CD4-positive, alpha-beta T cell treated with Interleukin-10 for 1 hour (primary cell): ENCODE data around the gene DYNC1LI1.
A peak's percentile ranks its signal among the peaks of the same experiment; 100 is the strongest.
"Not testable (repeated sequence)": the region's sequence is repeated elsewhere in the genome, so short reads cannot be mapped to it uniquely, and the experiment has no call there.

Experiments
- DNase-seq: peaks from one replicate; pipeline ENCODE4 v3.0.0-alpha.2; 2020

DYNC1LI1 gene

DNA sequence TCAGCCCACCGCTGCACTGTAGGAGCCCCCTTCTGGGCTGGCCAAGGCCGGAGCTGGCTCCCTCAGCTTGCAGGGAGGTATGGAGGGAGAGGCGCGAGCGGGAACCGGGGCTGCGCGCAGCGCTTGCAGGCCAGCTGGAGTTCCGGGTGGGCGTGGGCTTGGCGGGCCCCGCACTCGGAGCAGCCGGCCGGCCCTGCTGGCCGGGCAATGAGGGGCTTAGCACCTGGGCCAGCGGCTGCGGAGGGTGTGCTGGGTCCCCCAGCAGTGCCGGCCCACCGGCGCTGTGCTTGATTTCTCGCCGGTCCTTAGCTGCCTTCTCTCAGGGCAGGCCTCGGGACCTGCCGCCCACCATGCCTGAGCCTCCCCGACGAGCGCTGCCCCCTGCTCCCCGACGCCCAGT is 8.0 kb upstream of the DYNC1LI1 start:
- DNase-seq = not testable (repeated sequence)

DNA sequence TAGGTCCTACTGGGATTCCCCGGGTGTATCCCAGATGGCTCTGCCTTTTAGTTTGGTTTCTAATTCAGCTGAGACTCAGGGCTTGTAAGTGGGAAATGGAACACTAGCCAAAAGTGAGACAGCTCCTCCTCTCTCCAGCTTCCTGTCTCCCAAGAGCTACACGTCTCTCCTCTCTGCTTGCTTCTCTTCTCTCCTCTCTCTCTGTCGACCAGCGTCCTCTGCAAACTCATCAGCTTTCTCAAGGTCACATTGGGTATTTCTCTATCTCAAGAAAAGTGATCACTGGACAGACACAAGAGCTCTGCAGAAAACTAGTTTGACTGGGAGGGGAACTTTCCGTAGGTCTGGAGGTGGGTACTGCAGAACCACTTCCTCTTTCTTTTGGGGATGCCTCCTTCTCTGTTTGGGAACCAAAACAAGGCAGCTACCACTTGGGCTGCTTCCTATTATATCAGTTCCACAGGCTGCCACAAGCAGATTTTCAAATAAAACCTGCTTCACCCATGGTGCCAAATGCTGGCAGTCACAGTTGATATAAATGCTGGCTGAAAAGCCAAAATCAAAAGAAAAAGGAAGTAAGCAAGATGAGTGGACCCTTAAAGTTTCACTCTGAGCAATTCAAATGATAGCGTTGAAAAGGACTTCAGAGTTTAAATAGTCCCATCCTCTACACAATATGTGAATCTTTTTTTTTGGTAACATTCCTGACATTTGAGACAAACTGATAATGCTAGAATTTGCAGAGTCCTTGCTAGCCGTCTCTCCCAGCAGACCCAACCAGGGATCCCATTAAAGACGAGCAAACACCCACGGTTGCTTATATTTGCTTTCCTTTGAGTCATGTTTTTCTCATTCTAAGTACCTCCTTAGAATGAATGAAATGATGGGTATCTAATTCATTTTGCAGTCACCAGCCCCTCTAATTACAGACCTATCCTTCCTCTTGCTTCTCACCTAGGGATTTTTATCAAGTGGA is 7.2 kb upstream of the DYNC1LI1 start:
- DNase-seq = peak; percentile 18

DNA sequence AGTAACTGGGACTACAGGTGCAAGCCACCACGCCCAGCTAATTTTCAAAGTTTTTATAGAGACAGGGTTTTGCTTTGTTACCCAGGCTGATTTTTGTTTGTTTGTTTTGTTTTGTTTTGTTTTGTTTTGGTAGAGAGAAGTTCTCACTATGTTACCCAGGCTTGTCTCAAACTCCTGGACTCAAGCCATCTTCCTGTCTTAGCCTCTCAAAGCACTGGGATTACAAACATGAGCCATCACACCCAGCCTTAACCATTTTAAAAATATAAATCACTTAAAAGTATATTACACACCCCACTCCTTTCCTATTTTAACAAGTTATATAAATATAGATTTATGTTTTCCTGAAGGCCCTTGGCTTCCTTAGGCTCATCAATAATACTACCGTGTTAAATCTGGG is 6.5 kb upstream of the DYNC1LI1 start:
- DNase-seq = no peak

DNA sequence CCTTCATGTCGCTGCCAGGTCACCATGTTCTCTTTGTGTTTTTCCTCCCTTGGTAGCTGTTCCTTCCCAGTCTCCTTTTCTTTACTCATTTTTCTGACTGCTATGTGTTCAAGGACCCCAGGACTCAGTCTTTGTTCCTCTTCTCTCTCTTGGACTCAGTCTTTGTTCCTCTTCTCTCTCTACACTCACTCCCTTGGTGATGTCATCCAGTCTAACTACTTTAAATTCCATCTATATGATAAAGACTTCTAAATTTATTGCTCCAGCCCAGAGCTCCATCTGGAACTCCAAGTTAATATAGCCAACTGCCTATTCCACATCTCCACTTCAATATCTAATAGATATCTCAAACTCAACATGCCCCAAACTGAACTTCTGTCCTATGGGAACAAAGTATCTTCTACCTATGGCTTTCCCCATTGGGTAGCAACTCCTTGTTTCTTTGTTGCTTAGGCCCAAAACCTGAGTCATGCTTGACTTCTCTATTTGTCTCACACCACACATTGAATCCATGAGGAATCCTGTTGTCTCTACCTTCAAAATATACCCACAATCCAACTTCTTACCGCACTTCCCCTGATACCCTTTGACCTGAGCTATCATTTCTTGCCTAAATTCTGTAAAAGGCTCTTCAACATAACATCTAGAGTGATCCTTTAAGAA is 4.9 kb upstream of the DYNC1LI1 start:
- DNase-seq = no peak

DNA sequence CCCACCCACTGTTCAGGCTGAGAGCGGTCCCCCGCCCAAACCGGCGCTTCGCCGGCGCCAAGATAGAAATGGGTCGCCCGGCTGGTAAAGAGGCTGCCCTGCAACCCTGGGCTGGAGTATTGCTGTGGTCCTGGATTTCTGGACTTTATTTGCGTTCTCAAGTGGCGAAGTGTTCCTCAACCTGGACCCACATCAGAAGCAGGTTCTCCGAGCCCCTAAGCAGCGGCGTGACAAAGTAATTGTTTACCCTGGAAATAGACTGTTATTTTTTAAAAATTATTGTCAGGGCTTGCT is 481 bp upstream of the DYNC1LI1 start:
- no peak for DNase-seq

DNA sequence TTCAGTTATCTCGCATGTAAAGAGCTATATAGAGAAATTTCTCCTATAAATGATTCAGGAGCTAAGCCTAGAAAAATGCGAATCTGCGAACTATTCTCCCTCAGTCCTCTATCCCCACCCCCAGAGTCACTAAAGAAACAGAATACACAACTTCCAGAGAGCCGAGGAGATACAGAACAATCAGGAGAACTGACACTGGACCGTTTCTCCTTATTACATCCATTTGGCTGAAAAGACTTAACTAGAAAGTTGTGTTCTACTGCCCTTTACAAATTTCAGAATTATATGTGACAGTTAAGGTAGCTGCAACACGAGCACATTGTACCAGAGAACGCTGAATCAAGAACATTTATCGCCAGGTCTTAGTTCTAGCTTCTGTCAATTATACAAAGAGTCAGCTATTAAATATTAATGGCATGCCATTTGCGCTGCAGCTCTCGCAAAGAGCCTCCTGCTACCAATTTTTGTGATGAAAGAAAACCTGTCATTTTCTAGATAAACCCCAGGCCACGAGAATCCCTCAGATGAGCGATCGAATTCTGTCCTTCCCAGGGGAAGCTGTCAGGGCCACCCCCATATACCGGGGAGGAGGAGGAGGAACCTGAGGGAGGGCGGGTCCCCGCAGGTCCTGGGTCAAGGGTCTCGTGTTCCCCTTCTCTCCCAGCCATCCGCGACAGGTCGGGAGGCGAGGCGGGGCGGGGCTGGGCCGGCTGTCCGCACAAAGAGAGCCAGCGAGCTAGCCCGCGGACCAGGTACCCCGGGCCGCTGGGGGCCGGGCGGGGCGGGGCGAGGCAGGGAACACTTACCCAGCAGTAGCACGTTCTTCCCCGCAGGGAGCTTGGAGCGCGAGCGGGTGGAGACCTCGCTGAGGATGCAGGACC is 878 bp downstream of the DYNC1LI1 start:
- DNase-seq = peak; percentile 42

DNA sequence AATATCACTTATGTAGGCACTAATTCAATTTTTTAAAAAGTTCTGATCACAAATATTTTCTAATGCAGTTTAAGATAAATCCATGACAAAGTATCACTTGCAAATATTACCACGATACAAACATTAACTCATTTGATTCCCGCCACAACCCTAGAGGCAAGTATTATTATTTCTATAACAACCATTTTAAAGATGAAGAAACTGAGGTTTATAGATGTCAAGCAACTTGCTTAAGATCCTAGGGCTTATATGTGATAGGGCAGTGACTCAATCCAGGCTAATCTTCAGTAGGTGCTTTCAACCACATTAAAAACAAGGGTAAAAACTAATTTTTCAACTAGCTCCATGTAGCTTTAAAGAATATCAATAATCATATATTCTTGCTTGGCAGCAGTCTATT is 1.7 kb downstream of the DYNC1LI1 start:
- no peak for DNase-seq

DNA sequence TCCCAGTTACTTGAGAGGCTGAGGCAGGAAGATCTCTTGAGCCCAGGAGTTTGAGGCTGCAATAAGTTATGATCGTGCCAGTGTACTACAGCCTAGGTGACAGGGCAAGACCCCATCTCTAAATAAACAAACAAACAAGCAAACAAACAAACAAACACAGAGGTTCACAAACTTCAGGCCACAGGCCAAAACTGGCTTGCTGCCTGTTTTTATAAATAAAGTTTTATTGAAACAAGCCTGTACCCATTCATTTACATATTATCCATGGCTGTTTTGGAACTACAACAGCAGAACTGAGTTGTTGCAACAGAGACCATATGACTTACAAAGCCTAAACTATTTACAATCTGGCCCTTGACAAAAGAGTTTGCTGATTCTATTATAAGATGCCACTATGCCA is 6.5 kb downstream of the DYNC1LI1 start:
- DNase-seq = no peak

DNA sequence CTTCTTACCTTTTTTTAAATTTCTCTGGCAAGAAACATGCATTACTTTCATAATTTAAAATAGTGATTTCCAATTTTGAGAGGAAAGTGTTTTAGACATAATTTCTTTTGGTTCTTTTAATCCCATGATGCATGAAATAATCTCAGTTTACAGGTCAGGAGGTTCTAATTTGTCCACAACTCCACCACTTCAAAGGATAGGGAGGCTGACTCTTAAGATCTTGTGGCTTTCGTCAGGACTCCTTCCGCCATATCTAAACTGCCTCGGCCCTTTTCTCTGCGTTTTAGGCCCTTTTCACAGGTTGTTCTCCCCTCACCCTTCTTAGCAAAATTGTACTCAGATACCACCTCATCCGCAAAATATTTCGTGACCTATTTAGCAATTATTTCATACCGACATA is 8.0 kb downstream of the DYNC1LI1 start:
- DNase-seq = no peak

DNA sequence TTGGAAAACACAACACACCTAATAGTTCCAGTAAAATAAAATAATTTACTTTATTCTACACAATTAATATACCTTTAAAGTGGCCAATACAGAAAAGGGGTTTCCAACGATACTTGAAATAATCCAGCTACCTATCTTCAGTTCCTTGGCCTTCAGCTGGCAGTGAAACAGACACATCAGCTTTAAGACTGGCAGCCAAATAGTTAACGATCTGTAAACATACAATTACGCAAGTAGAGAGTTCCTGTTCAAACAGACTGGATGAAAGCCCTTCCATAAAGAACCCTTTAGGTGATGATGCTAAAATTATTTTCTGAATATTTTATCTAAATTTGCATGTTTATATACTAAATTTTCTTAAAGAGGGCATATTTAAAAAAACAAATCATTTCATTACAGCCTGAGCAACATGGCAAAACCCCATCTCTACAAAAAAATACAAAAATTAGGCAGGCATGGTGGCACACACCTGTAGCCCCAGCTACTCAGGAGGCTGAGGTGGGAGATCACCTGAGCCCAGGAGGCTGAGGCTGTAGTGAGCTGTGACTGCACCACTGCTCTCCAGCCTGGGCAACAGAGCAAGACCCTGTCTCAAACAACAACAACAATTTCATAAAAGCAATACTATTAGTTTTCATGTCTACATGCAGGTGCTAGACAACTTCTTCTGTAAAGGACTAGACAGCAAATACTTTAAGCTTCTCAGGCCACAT is 12.9 kb downstream of the DYNC1LI1 start:
- DNase-seq = no peak

DNA sequence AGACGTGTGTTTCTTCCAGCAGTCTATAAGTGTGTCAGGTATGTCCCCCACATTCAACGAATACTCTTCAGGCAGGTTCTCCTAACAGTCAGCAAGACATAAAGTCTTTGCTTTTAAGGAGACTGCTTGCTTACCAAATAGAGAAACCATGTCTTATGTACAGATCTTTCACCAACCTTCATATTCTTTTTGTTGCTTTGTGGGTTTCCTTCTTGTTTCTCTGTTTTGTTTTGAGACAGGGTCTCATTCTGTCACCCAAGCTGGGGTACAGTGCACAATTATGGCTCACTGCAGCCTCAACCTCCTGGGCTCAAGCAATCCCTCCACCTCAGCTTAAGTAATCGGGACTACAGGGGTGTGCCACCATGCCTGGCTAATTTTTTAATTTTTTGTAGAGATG is 14.3 kb downstream of the DYNC1LI1 start:
- no peak for DNase-seq

DNA sequence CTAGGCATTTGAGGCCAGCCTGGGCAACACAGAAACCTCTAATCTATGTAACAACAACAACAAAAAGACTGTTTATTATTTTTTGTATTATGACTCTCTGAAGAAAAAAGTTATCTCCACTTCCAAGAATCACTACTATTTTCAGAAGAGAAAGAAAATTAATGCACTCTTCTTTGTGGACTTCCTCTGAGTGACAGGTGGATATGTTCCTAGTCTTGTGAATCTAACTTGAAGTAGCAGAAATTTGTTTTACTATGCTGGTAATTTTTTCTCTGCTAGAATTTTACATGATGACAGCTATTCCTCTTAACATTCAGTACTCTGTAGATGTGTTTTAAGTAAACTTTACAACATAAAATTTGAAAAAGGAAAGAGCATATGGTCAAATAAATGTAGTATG is 16.7 kb downstream of the DYNC1LI1 start:
- DNase-seq = no peak

DNA sequence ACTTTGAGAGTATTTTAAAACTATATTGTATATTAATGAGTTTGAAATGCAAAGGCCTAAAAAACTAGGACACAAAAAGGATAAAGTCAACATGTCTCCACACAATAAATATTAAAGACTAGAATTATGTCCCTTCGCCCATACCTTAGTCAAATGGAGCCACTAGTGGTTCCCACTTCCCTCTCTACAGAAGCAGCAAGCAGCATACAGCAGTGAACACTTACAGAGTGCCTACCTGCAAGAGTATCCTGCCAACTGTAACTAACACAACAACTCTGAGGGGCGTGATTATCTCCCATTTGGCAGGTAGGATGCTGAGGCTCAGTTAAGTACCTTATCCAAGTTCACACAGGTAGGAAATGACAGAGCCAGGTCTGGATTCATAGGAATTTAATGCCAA is 17.2 kb downstream of the DYNC1LI1 start:
- DNase-seq = no peak

DNA sequence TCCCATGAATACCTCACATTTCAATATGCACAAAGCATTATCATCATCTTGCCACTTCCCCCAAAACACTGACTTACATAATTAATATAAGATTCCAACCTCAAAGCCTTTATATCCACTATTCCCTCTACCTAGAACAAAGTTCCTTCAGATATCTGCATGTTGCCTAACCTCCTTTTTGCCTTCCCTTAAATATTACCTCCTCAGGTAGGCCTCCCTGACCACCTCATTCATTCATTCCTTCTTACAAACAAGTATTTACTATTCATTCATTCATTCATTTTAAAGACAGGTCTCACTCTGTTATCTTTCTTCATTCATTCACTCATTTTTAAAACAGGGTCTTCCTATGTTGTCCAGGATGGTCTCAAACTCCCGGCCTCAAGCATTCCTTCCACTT is 18.6 kb downstream of the DYNC1LI1 start:
- DNase-seq = no peak

DNA sequence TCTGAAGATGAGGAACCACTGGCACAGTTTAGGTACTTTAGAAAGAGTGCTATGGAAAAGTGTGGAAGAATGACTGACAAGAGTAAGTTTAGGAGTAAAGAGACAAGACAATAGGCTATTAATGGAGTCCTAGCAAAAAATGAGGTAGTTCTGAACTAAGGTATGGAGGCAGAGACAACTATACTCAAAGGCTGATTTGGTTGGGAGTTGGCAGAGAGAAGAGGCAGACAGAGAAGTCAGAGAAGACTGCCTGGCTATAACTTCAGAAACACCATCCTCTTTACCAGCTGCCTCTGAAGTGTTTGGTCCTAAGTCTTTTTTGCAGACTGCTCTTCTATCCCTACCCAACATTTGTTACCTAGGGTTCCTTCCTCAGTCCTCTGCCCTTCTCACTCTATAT is 19.2 kb downstream of the DYNC1LI1 start:
- DNase-seq = no peak

DNA sequence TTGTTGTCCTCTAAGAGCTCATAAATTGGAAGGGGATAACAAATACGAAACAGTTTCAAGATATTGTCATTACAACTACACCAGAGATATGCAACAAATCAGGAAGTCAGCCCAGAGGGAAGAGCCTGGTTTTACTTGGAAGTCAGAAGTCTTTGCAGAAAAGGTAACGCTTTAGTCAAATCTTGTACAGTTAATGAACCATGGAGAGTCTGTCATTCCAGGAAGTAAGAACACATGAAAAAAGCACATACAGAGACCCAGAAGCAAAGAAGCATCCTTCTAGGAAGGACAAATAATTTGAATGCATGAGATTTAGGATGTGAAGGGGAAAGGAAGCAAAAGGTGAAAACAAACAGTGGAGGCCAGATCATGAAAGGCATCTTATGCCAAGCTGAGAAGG is 19.6 kb downstream of the DYNC1LI1 start:
- no peak for DNase-seq

DNA sequence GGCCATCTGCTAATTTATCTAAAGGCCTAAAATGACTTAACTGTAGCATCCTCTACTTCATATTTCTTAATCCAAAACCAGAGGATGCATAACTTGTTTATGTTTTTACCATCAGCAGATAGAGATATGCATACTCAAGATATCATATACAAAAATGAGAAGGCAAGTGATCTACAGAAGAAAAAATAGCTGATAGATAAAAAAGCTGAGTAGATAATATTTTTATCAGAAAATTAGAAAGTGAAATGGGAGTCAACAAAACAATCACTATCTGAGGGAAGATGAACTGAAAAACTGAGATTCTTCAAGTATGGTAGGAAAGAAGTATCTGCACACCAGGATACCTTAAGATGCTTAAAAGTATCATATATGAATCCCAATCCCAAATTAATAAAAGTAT is 25.4 kb downstream of the DYNC1LI1 start:
- no peak for DNase-seq

DNA sequence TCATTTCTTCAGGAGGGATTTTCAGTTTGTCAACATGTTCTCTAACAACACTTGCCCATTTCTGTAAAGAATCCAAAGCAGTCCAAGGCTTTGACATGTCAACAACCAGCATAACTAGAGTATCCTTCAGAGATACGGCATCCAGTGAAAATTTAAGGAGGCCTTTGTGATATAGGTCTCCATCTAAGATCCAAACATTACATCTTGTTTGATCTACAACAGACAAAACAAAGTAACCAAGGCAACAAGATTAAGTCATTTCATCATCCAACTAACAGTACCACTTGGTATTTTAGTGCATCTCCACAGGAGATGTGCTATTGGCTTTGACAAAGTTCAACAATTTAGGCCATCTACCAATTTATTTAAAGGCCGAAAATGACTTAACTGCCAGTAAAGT is 25.8 kb downstream of the DYNC1LI1 start:
- DNase-seq = no peak

DNA sequence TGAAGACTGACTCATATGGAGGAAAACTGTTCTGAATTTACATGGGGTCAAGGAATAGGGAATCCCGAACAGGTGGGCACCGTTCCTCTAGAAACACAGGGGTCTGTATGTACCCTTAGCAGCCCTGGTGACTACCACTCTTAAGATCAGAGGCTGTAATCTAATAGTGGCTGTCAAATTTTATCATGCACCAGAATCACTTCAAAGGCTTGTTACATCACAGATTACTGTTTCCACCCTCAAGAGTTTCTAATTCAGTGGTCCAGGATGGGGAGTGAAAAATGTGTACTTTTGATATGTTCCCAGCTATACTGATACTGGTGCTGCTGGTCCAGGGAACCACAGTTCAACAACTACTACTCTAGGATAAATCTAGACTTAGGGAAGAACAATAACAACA is 27.9 kb downstream of the DYNC1LI1 start:
- DNase-seq = no peak

DNA sequence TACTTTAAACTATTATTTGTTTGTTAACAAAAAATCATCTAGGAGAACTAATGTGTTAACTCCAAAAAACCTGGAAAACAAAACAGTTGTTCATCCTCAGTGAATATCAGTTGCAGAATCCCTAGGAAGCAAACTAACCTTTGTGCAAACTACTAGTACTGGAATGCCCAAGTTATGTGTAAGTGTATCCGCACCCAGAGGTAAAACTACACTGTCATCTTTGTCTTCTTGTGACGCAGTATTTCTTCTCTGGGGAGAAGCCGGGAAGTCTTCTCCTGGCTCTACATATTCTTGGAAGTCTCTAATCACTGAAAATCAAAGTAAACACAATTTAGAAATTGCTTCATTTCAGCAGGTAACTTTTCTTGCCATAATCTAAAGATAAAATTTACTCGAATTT is 29.8 kb downstream of the DYNC1LI1 start:
- no peak for DNase-seq

DNA sequence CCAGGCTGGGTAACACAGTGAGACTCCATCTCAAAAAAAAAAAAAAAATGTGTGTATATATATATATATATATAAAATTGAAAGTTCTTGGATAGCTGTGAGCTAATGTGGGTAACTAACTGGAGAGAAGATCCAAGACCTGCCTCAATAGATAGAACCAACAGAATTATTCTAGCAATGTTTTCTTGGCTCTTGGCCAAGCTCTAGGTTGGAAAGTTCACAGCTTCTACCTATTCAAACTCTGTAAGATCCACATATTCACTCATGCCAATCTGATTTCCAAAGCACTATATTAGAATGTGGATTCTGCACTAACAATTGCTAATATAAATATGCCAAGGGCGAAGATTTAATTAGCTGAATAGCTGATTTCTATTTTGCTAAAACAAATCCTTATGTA is 38.2 kb downstream of the DYNC1LI1 start:
- DNase-seq = no peak

DNA sequence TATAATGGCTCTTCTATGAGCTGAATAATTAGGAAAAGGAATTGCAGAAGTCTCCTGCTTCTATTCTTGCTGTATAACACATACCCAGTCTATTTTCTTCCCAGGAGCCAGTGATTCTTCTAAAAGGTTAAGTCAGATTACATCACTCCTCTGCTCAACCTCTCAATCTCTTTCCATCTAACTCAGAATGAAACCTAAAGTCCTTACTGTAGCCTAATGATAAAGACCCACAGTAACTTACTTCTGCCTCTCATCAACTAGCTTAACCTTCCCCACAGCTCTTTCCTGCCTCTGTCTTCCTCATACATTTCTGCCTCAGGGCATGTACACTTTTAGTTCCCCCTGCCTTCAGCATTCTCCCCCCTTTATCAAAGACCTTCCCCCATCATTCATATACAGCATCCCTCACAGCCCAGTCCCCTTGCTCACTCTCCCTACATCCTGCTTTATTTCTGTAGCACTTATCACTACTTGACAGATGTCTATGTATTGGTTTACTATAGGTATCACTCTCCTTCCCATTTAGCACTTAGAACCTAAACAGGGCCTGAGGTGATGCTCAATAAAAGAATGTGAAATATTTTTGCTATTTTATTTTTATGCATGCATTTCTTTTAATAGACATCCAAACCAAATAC is 39.5 kb downstream of the DYNC1LI1 start:
- DNase-seq = no peak
